GM12878 (cell line): ENCODE data around the gene HOXD13. TPM values are rescaled to one million over a fixed set of nuclear protein-coding genes. Genes with fewer than 3 reads are reported as not detected.

Source experiments
- CBX3 ChIP-seq: fragments of 200-600 bp; sonication (generic); IDR thresholded peaks from 2 replicates; pipeline ENCODE4 v1.6.1; 2016; ENCODE audit warnings: low read depth, borderline replicate concordance
- NFIC ChIP-seq: IDR thresholded peaks from 2 replicates; pipeline ENCODE4 v1.6.1; 2012; ENCODE audit warnings: low read depth, mild to moderate bottlenecking, inconsistent platforms, low read length, moderate library complexity
- PAX8 ChIP-seq: fragments of 450-650 bp; IDR thresholded peaks from 2 replicates; pipeline ENCODE4 v1.6.1; 2017; ENCODE audit warnings: mild to moderate bottlenecking, moderate library complexity
- PRDM15 ChIP-seq: fragments of 450-650 bp; formaldehyde crosslinking; IDR thresholded peaks from 2 replicates; pipeline ENCODE4 v1.4.0; 2020; ENCODE audit warnings: mild to moderate bottlenecking, moderate library complexity
- REST ChIP-seq: IDR thresholded peaks from 2 replicates; pipeline ENCODE4 v1.6.1; 2012; ENCODE audit warnings: mild to moderate bottlenecking, low read depth, low read length
- ZZZ3 ChIP-seq: IDR thresholded peaks from 2 replicates; pipeline ENCODE4 v1.6.1; 2011; ENCODE audit warnings: low read depth; ENCODE audit not compliant: control insufficient read depth, insufficient read length
- polyA plus RNA-seq, 11 experiments: library from polyadenylated mRNA; depleted of rRNA in 4 of 11; unstranded in 6 of 11; stranded (reverse) in 5 of 11; fragments of >200 nt; fragmentation: Nextera tagmentation in 4 of 11; fragmentation: Illumina TruSeq in 1 of 11; extraction: Ambion mirVana in 4 of 11; extraction: Trizol in 1 of 11; gene quantifications; 1 replicate in 1 of 11; 2 replicates in 10 of 11; pipeline versions ENCODE4 v1.2.1 to v1.2.3, GENCODE V29; 2011 to 2016; ENCODE audit warnings: inconsistent platforms in 2 of 11, missing spikeins in 2 of 11, low read depth in 1 of 11
- total RNA-seq, 4 experiments: library from RNA; depleted of rRNA in 3 of 4; stranded (reverse); fragments of >200 nt in 3 of 4; fragmentation: Illumina TruSeq in 1 of 4; extraction: Trizol in 1 of 4; gene quantifications; 2 replicates each; pipeline versions ENCODE4 v1.2.1 to v1.2.3, GENCODE V29; 2013 to 2021

Gene HOXD13
- total and polyA plus RNA-seq, 10 of the 15 experiments (the other 5 are each of a cell fraction or from before 2014, with no cell fraction given) = not detected

GRCh38 chr2:176114120-176114929 is 21.8 kb downstream of the HOXD13 start (continued):
- TF ChIP-seq PRDM15 (CRISPR knock-in tag) (no peak), NFIC (no peak), CBX3 (no peak), REST (no peak), ZZZ3 (no peak), PAX8 (no peak)
